Uterus (tissue), 2 donors: ENCODE results near the gene NELL1.

ENCODE experiments used
- POLR2A ChIP-seq, 2 donors: fragments of 450-650 bp; IDR thresholded peaks; one replicate each; pipeline ENCODE4 v1.6.1; 2016; ENCODE audit warnings: antibody characterized with exemption in 2 of 2, mild to moderate bottlenecking in 1 of 2, moderate library complexity in 1 of 2
- TF ChIP-seq, protein P1 (sequence below), 4 experiments: fragments of 200-600 bp in 2 of 4; fragments of 450-650 bp in 2 of 4; sonication (generic) in 2 of 4; IDR thresholded peaks; one replicate each; pipeline ENCODE4 v1.5.1; 2016 to 2019; ENCODE audit warnings: antibody characterized with exemption in 4 of 4, mild to moderate bottlenecking in 2 of 4, moderate library complexity in 1 of 4

DNA sequence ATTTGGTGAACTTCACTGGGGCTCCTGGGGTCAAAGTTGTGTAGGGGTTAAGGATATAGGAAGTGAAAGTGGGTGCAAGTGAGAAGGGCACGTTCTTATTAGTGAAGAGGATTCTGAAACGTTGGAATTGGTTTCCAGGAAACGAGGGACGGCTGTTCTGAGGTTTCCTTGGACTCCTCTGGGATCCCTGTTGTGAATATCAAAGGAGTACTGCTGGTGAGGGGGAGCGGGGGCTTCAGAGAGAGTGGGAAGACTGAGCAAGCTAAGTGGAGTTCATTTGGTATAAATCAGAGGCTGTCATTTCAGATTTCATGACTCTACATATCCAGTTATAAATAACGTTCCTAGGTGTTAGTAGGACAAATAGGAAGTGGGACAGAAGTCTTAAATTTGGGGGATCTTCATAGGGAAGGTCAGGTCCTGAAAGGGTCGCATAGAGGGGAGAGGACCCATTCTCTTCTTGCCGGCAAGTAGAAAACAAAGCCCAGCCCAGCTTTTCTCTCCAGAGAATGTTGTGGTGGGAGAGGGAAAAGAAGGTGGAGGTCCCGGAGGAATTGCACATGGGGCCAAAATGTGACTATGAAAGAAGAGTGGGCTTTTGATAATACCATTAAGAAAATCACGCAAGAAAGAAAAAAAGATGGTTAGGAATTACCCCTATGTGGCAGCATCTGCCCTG is 1.1 kb upstream of the NELL1 start:
- TF ChIP-seq, protein P1, sequence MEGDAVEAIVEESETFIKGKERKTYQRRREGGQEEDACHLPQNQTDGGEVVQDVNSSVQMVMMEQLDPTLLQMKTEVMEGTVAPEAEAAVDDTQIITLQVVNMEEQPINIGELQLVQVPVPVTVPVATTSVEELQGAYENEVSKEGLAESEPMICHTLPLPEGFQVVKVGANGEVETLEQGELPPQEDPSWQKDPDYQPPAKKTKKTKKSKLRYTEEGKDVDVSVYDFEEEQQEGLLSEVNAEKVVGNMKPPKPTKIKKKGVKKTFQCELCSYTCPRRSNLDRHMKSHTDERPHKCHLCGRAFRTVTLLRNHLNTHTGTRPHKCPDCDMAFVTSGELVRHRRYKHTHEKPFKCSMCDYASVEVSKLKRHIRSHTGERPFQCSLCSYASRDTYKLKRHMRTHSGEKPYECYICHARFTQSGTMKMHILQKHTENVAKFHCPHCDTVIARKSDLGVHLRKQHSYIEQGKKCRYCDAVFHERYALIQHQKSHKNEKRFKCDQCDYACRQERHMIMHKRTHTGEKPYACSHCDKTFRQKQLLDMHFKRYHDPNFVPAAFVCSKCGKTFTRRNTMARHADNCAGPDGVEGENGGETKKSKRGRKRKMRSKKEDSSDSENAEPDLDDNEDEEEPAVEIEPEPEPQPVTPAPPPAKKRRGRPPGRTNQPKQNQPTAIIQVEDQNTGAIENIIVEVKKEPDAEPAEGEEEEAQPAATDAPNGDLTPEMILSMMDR (IDR thresholded peaks at IDR 0.05) = no peak
- no peak for TF ChIP-seq POLR2A (IDR thresholded peaks at IDR 0.05)
